Stimulated activated effector memory CD8-positive, alpha-beta T cell treated with anti-CD3 and anti-CD28 coated beads, Interleukin-12 subunit alpha, Interleukin-12 subunit beta, amount 100 ng/mL, for 72 hours (primary cell): ENCODE measurements around the gene PTPRJ.

ENCODE experiments used
- ATAC-seq: fragments of 150-1000 bp; cut with Tn5 transposase; 2 replicates; pipeline ENCODE4 v1.10.0; 2021
- DNase-seq, 2 donors: peaks; one replicate each; pipeline ENCODE4 v3.0.0; 2021 to 2022; ENCODE audit warnings: low spot score in 2 of 2
- H3K27ac Mint-ChIP-seq: one replicate; pipeline ENCODE4 v1.8.0; 2022; ENCODE audit warnings: mild to moderate bottlenecking, mixed read lengths
- H3K36me3 Mint-ChIP-seq: one replicate; pipeline ENCODE4 v1.8.0; 2022; ENCODE audit warnings: mild to moderate bottlenecking, mixed read lengths
- H3K4me1 Mint-ChIP-seq: one replicate; pipeline ENCODE4 v1.8.0; 2022; ENCODE audit warnings: mixed read lengths
- H3K4me3 Mint-ChIP-seq: one replicate; pipeline ENCODE4 v1.8.0; 2022; ENCODE audit warnings: mild to moderate bottlenecking, mixed read lengths
- H3K9me3 Mint-ChIP-seq: one replicate; pipeline ENCODE4 v1.8.0; 2022; ENCODE audit warnings: mixed read lengths

Gene PTPRJ

GRCh38 chr11:48066881-48067800 lies 86.8 kb downstream of the PTPRJ start:
- DNase-seq (no peak), ATAC-seq (no peak)
- H3K4me1 Mint-ChIP-seq: peaks cover 16% of the 10 kb centered on the region
- peaks cover 55% of the 10 kb centered on the region for H3K36me3 Mint-ChIP-seq
- H3K27ac Mint-ChIP-seq: no peak overlapping the region
- H3K9me3 Mint-ChIP-seq: no peaks in the 10 kb centered on the region
- H3K4me3 Mint-ChIP-seq: no peak overlapping the region

- Mint-ChIP-seq H3K36me3 (peaks cover 60% of the 10 kb centered on the region), H3K4me3 (no peak overlapping the region), H3K4me1 (peaks cover 22% of the 10 kb centered on the region), H3K9me3 (no peaks in the 10 kb centered on the region), H3K27ac (no peak overlapping the region)
- ATAC-seq: no peak
- no peak for DNase-seq
Observed at GRCh38 chr11:48073031-48073861, 92.9 kb downstream of the PTPRJ start.

GRCh38 chr11:48074425-48075181 lies 94.2 kb downstream of the PTPRJ start:
- ATAC-seq (no peak), DNase-seq (no peak)
- peaks cover 35% of the 10 kb centered on the region for H3K4me1 Mint-ChIP-seq
- no peaks in the 10 kb centered on the region for H3K9me3 Mint-ChIP-seq
- H3K4me3 Mint-ChIP-seq: no peak overlapping the region
- H3K27ac Mint-ChIP-seq: no peak overlapping the region
- H3K36me3 Mint-ChIP-seq: peaks cover 55% of the 10 kb centered on the region

- Mint-ChIP-seq H3K36me3 (peaks cover 48% of the 10 kb centered on the region), H3K9me3 (no peaks in the 10 kb centered on the region), H3K27ac (no peak overlapping the region), H3K4me1 (peaks cover 45% of the 10 kb centered on the region), H3K4me3 (no peak overlapping the region)
- ATAC-seq (no peak), DNase-seq (no peak)
Observed at GRCh38 chr11:48075637-48076036, 95.3 kb downstream of the PTPRJ start.

- DNase-seq (no peak), ATAC-seq (no peak)
- Mint-ChIP-seq H3K27ac (no peak overlapping the region), H3K9me3 (no peaks in the 10 kb centered on the region), H3K4me1 (peaks cover 61% of the 10 kb centered on the region), H3K4me3 (no peak overlapping the region), H3K36me3 (peaks cover 39% of the 10 kb centered on the region)
Observed at GRCh38 chr11:48077251-48077650, 96.9 kb downstream of the PTPRJ start.

GRCh38 chr11:48078689-48079088 lies 98.3 kb downstream of the PTPRJ start:
- Mint-ChIP-seq H3K9me3 (no peaks in the 10 kb centered on the region), H3K27ac (peak overlapping the region; percentile 63), H3K36me3 (peaks cover 39% of the 10 kb centered on the region), H3K4me1 (peaks cover 67% of the 10 kb centered on the region), H3K4me3 (no peak overlapping the region)
- no peak for DNase-seq
- no peak for ATAC-seq

GRCh38 chr11:48079596-48079995 lies 99.2 kb downstream of the PTPRJ start:
- no peaks in the 10 kb centered on the region for H3K9me3 Mint-ChIP-seq
- peak overlapping the region; percentile 63 for H3K27ac Mint-ChIP-seq
- DNase-seq (no peak), ATAC-seq (no peak)
- H3K4me3 Mint-ChIP-seq: no peak overlapping the region
- peaks cover 46% of the 10 kb centered on the region for H3K36me3 Mint-ChIP-seq
- H3K4me1 Mint-ChIP-seq: peaks cover 69% of the 10 kb centered on the region

GRCh38 chr11:48080301-48080861 lies 100.0 kb downstream of the PTPRJ start:
- ATAC-seq: no peak
- H3K36me3 Mint-ChIP-seq: peaks cover 47% of the 10 kb centered on the region
- DNase-seq: no peak
- peak overlapping the region; percentile 65 for H3K27ac Mint-ChIP-seq
- no peaks in the 10 kb centered on the region for H3K9me3 Mint-ChIP-seq
- peaks cover 69% of the 10 kb centered on the region for H3K4me1 Mint-ChIP-seq
- no peak overlapping the region for H3K4me3 Mint-ChIP-seq

- H3K27ac Mint-ChIP-seq: peak overlapping the region; percentile 65
- no peak overlapping the region for H3K4me3 Mint-ChIP-seq
- H3K4me1 Mint-ChIP-seq: peaks cover 65% of the 10 kb centered on the region
- H3K9me3 Mint-ChIP-seq: no peaks in the 10 kb centered on the region
- no peak for DNase-seq
- peak; percentile 80 for ATAC-seq
- peaks cover 47% of the 10 kb centered on the region for H3K36me3 Mint-ChIP-seq
Observed at GRCh38 chr11:48081151-48082010, 101.0 kb downstream of the PTPRJ start.

- Mint-ChIP-seq H3K4me1 (peaks cover 65% of the 10 kb centered on the region), H3K4me3 (no peak overlapping the region), H3K36me3 (peaks cover 33% of the 10 kb centered on the region), H3K9me3 (no peaks in the 10 kb centered on the region), H3K27ac (peak overlapping the region; percentile 40)
- no peak for DNase-seq
- ATAC-seq: no peak
Observed at GRCh38 chr11:48082771-48083170, 102.4 kb downstream of the PTPRJ start.

- Mint-ChIP-seq H3K4me3 (no peak overlapping the region), H3K9me3 (no peaks in the 10 kb centered on the region), H3K4me1 (peaks cover 67% of the 10 kb centered on the region), H3K36me3 (peaks cover 26% of the 10 kb centered on the region), H3K27ac (no peak overlapping the region)
- no peak for DNase-seq
- no peak for ATAC-seq
Observed at GRCh38 chr11:48083421-48083820, 103.1 kb downstream of the PTPRJ start.

GRCh38 chr11:48085688-48086087 lies 105.3 kb downstream of the PTPRJ start:
- H3K36me3 Mint-ChIP-seq: peaks cover 24% of the 10 kb centered on the region
- no peak for DNase-seq
- no peaks in the 10 kb centered on the region for H3K9me3 Mint-ChIP-seq
- H3K27ac Mint-ChIP-seq: no peak overlapping the region
- H3K4me1 Mint-ChIP-seq: peaks cover 53% of the 10 kb centered on the region
- no peak for ATAC-seq
- H3K4me3 Mint-ChIP-seq: no peak overlapping the region

- Mint-ChIP-seq H3K4me3 (no peak overlapping the region), H3K36me3 (peaks cover 21% of the 10 kb centered on the region), H3K27ac (no peak overlapping the region), H3K4me1 (peaks cover 47% of the 10 kb centered on the region), H3K9me3 (no peaks in the 10 kb centered on the region)
- DNase-seq: no peak
- no peak for ATAC-seq
Observed at GRCh38 chr11:48087422-48087821, 107.1 kb downstream of the PTPRJ start.

- H3K4me1 Mint-ChIP-seq: peaks cover 48% of the 10 kb centered on the region
- no peak overlapping the region for H3K27ac Mint-ChIP-seq
- no peak for ATAC-seq
- H3K4me3 Mint-ChIP-seq: no peak overlapping the region
- H3K9me3 Mint-ChIP-seq: no peaks in the 10 kb centered on the region
- H3K36me3 Mint-ChIP-seq: peaks cover 21% of the 10 kb centered on the region
- DNase-seq: no peak
Observed at GRCh38 chr11:48087974-48088681, 107.8 kb downstream of the PTPRJ start.
